ENCODE results near the gene TMEM100.

The TMEM100 gene

GRCh38 chr17:55743103-55743679 is 20.5 kb upstream of the TMEM100 start:
- no peak for DNase-seq (ENCODE audit: low spot score)

- DNase-seq (ENCODE audit: low spot score), result no peak
Observed at GRCh38 chr17:55742272-55743102, 19.8 kb upstream of the TMEM100 start.

- no peak for DNase-seq (ENCODE audit: low spot score)
Observed at GRCh38 chr17:55741356-55741700, 18.7 kb upstream of the TMEM100 start.

- no peak for DNase-seq (ENCODE audit: low spot score)
Observed at GRCh38 chr17:55740511-55741355, 18.1 kb upstream of the TMEM100 start.

- DNase-seq (ENCODE audit: low spot score), result no peak
Observed at GRCh38 chr17:55737976-55738501, 15.4 kb upstream of the TMEM100 start.

GRCh38 chr17:55735731-55736405 is 13.2 kb upstream of the TMEM100 start:
- DNase-seq (ENCODE audit: low spot score), result peak; percentile 27

GRCh38 chr17:55734128-55734781 is 11.6 kb upstream of the TMEM100 start:
- DNase-seq (ENCODE audit: low spot score), result peak; percentile 30

GRCh38 chr17:55731586-55732250 is 9.1 kb upstream of the TMEM100 start:
- peak; percentile 23 for DNase-seq (ENCODE audit: low spot score)

GRCh38 chr17:55730808-55731207 is 8.1 kb upstream of the TMEM100 start:
- DNase-seq (ENCODE audit: low spot score), result no peak

GRCh38 chr17:55730380-55730779 is 7.7 kb upstream of the TMEM100 start:
- no peak for DNase-seq (ENCODE audit: low spot score)

- DNase-seq (ENCODE audit: low spot score), result no peak
Observed at GRCh38 chr17:55729484-55729883, 6.8 kb upstream of the TMEM100 start.

GRCh38 chr17:55728833-55729232 is 6.2 kb upstream of the TMEM100 start:
- no peak for DNase-seq (ENCODE audit: low spot score)

- no peak for DNase-seq (ENCODE audit: low spot score)
Observed at GRCh38 chr17:55728361-55728760, 5.7 kb upstream of the TMEM100 start.

- no peak for DNase-seq (ENCODE audit: low spot score)
Observed at GRCh38 chr17:55727920-55728319, 5.3 kb upstream of the TMEM100 start.

GRCh38 chr17:55727275-55727674 is 4.6 kb upstream of the TMEM100 start:
- no peak for DNase-seq (ENCODE audit: low spot score)

GRCh38 chr17:55726440-55726839 is 3.8 kb upstream of the TMEM100 start:
- DNase-seq (ENCODE audit: low spot score), result no peak

- no peak for DNase-seq (ENCODE audit: low spot score)
Observed at GRCh38 chr17:55723488-55723848, 804 bp upstream of the TMEM100 start.

- no peak for DNase-seq (ENCODE audit: low spot score)
Observed at GRCh38 chr17:55722016-55722736, 488 bp downstream of the TMEM100 start.

GRCh38 chr17:55720919-55721836 is 1.5 kb downstream of the TMEM100 start:
- no peak for DNase-seq (ENCODE audit: low spot score)
